ENCODE measurements around the gene SAG.

- TF ChIP-seq CTCF (conservative IDR thresholded peaks at IDR 0.05; ENCODE audit: low read length) (no peak), EZH2phosphoT487 (IDR thresholded peaks at IDR 0.05; ENCODE audit: borderline replicate concordance, low read depth, low read length) (no peak)
These were observed 21.3 kb downstream of the SAG start for GRCh38 chr2:233328922-233329321.

Measured in OCI-LY7 (cell line).